K562 (cell line): ENCODE results near the gene TRERF1. TPM values are rescaled to one million over a fixed set of nuclear protein-coding genes. Genes with fewer than 3 reads are reported as not detected.
A peak's percentile ranks its signal among the peaks of the same experiment; 100 is the strongest.

Experiments used
- CBFA2T3 ChIP-seq: fragments of 450-650 bp; IDR thresholded peaks from 2 replicates; pipeline ENCODE4 v1.6.1; 2017
- CBFB ChIP-seq: sonication (generic); formaldehyde crosslinking; IDR thresholded peaks from 2 replicates; pipeline ENCODE4 v1.4.0; 2020; ENCODE audit warnings: mild to moderate bottlenecking, missing genetic modification reagents
- CBX2 ChIP-seq: fragments of 200-600 bp; sonication (generic); IDR thresholded peaks from one replicate; pipeline ENCODE4 v1.6.1; 2012; ENCODE audit warnings: mild to moderate bottlenecking, low read length, inconsistent platforms; ENCODE audit not compliant: insufficient read depth, poor library complexity, severe bottlenecking
- CEBPZ ChIP-seq: fragments of 150-350 bp; IDR thresholded peaks from 2 replicates; pipeline ENCODE4 v1.6.1; 2014; ENCODE audit warnings: low read depth, mild to moderate bottlenecking, low read length, borderline replicate concordance
- FOXK2 ChIP-seq, 2 experiments: fragments of 450-650 bp; IDR thresholded peaks in 1 of 2; conservative IDR thresholded peaks in 1 of 2; 2 replicates each; pipeline ENCODE4 v1.6.1; 2016; ENCODE audit warnings: low read depth in 2 of 2, mild to moderate bottlenecking in 1 of 2
- GATA2 ChIP-seq: sonication (generic); formaldehyde crosslinking; IDR thresholded peaks from 2 replicates; pipeline ENCODE4 v1.4.0; 2020; ENCODE audit warnings: mild to moderate bottlenecking, missing genetic modification reagents
- HMG20B ChIP-seq: fragments of 250-450 bp; sonication (Bioruptor Pico); IDR thresholded peaks from 2 replicates; pipeline ENCODE4 v1.5.0; 2021; ENCODE audit warnings: mild to moderate bottlenecking
- HNRNPUL1 ChIP-seq: fragments of 200-400 bp; formaldehyde crosslinking; IDR thresholded peaks from 2 replicates; pipeline ENCODE4 v1.6.1; 2017; ENCODE audit warnings: low read length
- PML ChIP-seq: IDR thresholded peaks from 2 replicates; pipeline ENCODE4 v1.6.1; 2012; ENCODE audit warnings: low read length, inconsistent platforms
- POU5F1 ChIP-seq: fragments of 150-350 bp; IDR thresholded peaks from 2 replicates; pipeline ENCODE4 v1.6.1; 2014; ENCODE audit warnings: borderline replicate concordance, low read length, low read depth, mild to moderate bottlenecking; ENCODE audit not compliant: partially characterized antibody
- TBL1XR1 ChIP-seq, 2 experiments: IDR thresholded peaks; 2 replicates each; pipeline ENCODE4 v1.6.1; 2012; ENCODE audit warnings: improper control_type of control experiment in 2 of 2, low read length in 2 of 2, mild to moderate bottlenecking in 1 of 2
- TEAD4 ChIP-seq, 2 experiments: sonication (generic) in 1 of 2; formaldehyde crosslinking in 1 of 2; IDR thresholded peaks; 2 replicates each; pipeline versions ENCODE4 v1.6.1 to v1.8.0; 2012 to 2022; ENCODE audit warnings: borderline replicate concordance in 1 of 2, inconsistent platforms in 1 of 2, low read length in 1 of 2, mild to moderate bottlenecking in 1 of 2, missing genetic modification reagents in 1 of 2
- polyA plus RNA-seq, 8 experiments: library from polyadenylated mRNA; depleted of rRNA in 4 of 8; stranded (reverse) in 5 of 8; unstranded in 3 of 8; fragments of >200 nt; fragmentation: Nextera tagmentation in 2 of 8; fragmentation: Illumina TruSeq in 1 of 8; extraction: Ambion mirVana in 2 of 8; extraction: Trizol in 1 of 8; gene quantifications; 2 replicates each; pipeline versions ENCODE4 v1.2.1 to v1.2.3, GENCODE V29; 2011 to 2014; ENCODE audit warnings: inconsistent platforms in 1 of 8, missing spikeins in 1 of 8
- total RNA-seq, 7 experiments: library from RNA; depleted of rRNA in 6 of 7; stranded (reverse); fragments of >200 nt in 6 of 7; fragmentation: Illumina TruSeq in 2 of 7; extraction: Trizol in 2 of 7; gene quantifications; 2 replicates each; pipeline versions ENCODE4 v1.2.1 to v1.2.3, GENCODE V29; 2011 to 2021; ENCODE audit warnings: low replicate concordance in 1 of 7
- TF ChIP-seq, protein P1 (sequence below): fragments of 450-650 bp; IDR thresholded peaks from 2 replicates; pipeline ENCODE4 v1.6.1; 2016; ENCODE audit warnings: mild to moderate bottlenecking, moderate library complexity

TRERF1 gene
- total and polyA plus RNA-seq, 9 of the 15 experiments (the other 6 are each of a cell fraction or from before 2014, with no cell fraction given) = 0.04 to 0.20 (median 0.07) TPM; not detected in 3

- TF ChIP-seq, protein P1, sequence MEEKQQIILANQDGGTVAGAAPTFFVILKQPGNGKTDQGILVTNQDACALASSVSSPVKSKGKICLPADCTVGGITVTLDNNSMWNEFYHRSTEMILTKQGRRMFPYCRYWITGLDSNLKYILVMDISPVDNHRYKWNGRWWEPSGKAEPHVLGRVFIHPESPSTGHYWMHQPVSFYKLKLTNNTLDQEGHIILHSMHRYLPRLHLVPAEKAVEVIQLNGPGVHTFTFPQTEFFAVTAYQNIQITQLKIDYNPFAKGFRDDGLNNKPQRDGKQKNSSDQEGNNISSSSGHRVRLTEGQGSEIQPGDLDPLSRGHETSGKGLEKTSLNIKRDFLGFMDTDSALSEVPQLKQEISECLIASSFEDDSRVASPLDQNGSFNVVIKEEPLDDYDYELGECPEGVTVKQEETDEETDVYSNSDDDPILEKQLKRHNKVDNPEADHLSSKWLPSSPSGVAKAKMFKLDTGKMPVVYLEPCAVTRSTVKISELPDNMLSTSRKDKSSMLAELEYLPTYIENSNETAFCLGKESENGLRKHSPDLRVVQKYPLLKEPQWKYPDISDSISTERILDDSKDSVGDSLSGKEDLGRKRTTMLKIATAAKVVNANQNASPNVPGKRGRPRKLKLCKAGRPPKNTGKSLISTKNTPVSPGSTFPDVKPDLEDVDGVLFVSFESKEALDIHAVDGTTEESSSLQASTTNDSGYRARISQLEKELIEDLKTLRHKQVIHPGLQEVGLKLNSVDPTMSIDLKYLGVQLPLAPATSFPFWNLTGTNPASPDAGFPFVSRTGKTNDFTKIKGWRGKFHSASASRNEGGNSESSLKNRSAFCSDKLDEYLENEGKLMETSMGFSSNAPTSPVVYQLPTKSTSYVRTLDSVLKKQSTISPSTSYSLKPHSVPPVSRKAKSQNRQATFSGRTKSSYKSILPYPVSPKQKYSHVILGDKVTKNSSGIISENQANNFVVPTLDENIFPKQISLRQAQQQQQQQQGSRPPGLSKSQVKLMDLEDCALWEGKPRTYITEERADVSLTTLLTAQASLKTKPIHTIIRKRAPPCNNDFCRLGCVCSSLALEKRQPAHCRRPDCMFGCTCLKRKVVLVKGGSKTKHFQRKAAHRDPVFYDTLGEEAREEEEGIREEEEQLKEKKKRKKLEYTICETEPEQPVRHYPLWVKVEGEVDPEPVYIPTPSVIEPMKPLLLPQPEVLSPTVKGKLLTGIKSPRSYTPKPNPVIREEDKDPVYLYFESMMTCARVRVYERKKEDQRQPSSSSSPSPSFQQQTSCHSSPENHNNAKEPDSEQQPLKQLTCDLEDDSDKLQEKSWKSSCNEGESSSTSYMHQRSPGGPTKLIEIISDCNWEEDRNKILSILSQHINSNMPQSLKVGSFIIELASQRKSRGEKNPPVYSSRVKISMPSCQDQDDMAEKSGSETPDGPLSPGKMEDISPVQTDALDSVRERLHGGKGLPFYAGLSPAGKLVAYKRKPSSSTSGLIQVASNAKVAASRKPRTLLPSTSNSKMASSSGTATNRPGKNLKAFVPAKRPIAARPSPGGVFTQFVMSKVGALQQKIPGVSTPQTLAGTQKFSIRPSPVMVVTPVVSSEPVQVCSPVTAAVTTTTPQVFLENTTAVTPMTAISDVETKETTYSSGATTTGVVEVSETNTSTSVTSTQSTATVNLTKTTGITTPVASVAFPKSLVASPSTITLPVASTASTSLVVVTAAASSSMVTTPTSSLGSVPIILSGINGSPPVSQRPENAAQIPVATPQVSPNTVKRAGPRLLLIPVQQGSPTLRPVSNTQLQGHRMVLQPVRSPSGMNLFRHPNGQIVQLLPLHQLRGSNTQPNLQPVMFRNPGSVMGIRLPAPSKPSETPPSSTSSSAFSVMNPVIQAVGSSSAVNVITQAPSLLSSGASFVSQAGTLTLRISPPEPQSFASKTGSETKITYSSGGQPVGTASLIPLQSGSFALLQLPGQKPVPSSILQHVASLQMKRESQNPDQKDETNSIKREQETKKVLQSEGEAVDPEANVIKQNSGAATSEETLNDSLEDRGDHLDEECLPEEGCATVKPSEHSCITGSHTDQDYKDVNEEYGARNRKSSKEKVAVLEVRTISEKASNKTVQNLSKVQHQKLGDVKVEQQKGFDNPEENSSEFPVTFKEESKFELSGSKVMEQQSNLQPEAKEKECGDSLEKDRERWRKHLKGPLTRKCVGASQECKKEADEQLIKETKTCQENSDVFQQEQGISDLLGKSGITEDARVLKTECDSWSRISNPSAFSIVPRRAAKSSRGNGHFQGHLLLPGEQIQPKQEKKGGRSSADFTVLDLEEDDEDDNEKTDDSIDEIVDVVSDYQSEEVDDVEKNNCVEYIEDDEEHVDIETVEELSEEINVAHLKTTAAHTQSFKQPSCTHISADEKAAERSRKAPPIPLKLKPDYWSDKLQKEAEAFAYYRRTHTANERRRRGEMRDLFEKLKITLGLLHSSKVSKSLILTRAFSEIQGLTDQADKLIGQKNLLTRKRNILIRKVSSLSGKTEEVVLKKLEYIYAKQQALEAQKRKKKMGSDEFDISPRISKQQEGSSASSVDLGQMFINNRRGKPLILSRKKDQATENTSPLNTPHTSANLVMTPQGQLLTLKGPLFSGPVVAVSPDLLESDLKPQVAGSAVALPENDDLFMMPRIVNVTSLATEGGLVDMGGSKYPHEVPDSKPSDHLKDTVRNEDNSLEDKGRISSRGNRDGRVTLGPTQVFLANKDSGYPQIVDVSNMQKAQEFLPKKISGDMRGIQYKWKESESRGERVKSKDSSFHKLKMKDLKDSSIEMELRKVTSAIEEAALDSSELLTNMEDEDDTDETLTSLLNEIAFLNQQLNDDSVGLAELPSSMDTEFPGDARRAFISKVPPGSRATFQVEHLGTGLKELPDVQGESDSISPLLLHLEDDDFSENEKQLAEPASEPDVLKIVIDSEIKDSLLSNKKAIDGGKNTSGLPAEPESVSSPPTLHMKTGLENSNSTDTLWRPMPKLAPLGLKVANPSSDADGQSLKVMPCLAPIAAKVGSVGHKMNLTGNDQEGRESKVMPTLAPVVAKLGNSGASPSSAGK = no peak
- TF ChIP-seq PML (no peak), CBFA2T3 (peak; percentile 83), GATA2 (CRISPR knock-in tag) (peak; percentile 19; the same call in 1 of the 2 replicates), CBX2 (no peak), CBFB (CRISPR knock-in tag) (no peak), HNRNPUL1 (no peak), TEAD4 (IDR thresholded peaks at IDR 0.05; ENCODE audit: low read length) (peak; percentile 72), TEAD4 (CRISPR knock-in tag; IDR thresholded peaks at IDR 0.05; ENCODE audit: borderline replicate concordance) (no peak), POU5F1 (no peak), FOXK2 (conservative IDR thresholded peaks at IDR 0.05 in 1 of 2, IDR thresholded peaks at IDR 0.05 in 1 of 2; ENCODE audit: low read depth in 2 of 2) (no peak), HMG20B (no peak), CEBPZ (no peak), TBL1XR1 (IDR thresholded peaks at IDR 0.05; ENCODE audit: low read length in 2 of 2) (no peak)
Measured at GRCh38 chr6:42467651-42468050, 15.9 kb upstream of the TRERF1 start (continued).
